ENCODE measurements around the gene GNB1. TPM values are rescaled to one million over a fixed set of nuclear protein-coding genes. Genes with fewer than 3 reads are reported as not detected.
A peak's percentile ranks its signal among the peaks of the same experiment; 100 is the strongest.

GNB1 gene
- total and polyA plus RNA-seq, 9 of the 15 experiments (the other 6 are each of a cell fraction or from before 2014, with no cell fraction given): 34.3 to 388 (median 114) TPM

GRCh38 chr1:1794999-1795398 lies 95.9 kb downstream of the GNB1 start:
- CTCF ChIA-PET (ENCODE audit: low intra/inter-chr PET ratio): no interaction called here
- Histone ChIP-seq H3K27me3 (ENCODE audit: control insufficient read depth in 2 of 2, insufficient read depth in 2 of 2, low read length in 2 of 2) (no peaks in the 10 kb centered on the region), H3K79me2 (ENCODE audit: control insufficient read depth, insufficient read depth, low read length) (no peaks in the 10 kb centered on the region; the same call in 2 of the 3 replicates), H3K9me1 (ENCODE audit: control insufficient read depth, insufficient read depth, low read length) (peaks cover 4% of the 10 kb centered on the region), H2AFZ (ENCODE audit: low read depth, low read length) (no peak overlapping the region), H3K9ac (ENCODE audit: insufficient read depth in 1 of 2, low read depth in 2 of 2, low read length in 2 of 2) (no peak overlapping the region), H4K20me1 (replicated peaks; ENCODE audit: control insufficient read depth, insufficient read depth, low read length) (no peaks in the 10 kb centered on the region), H3K9me3 (replicated peaks; ENCODE audit: control insufficient read depth, insufficient read depth, low read depth, low read length) (no peaks in the 10 kb centered on the region), H3K36me3 (ENCODE audit: control insufficient read depth, insufficient read depth, low read length) (peaks cover 94% of the 10 kb centered on the region), H3K4me3 (no peak overlapping the region), H3K27ac (ENCODE audit: extremely low read depth, low read depth, low read length) (no peak overlapping the region), H3K4me2 (ENCODE audit: insufficient read depth, low read length) (no peak overlapping the region), H3K4me1 (replicated peaks in 1 of 2; ENCODE audit: control insufficient read depth in 2 of 2, insufficient read depth in 2 of 2, low read length in 2 of 2) (peaks cover 0 to 3% of the 10 kb centered on the region in 2 experiments; a peak in 1 of 5 replicates)
- in situ Hi-C loops (cut with MboI) (no loop called here), intact Hi-C loops (cut with micrococcal nuclease) (no loop called here)
- no TSS peak for BruUV-seq (replicated peaks)
- TF ChIP-seq CTCFL (IDR thresholded peaks at IDR 0.05; ENCODE audit: borderline replicate concordance, insufficient read depth, low read depth, low read length, poor library complexity, severe bottlenecking) (peak; percentile 28), ELK3 (CRISPR knock-in tag; IDR thresholded peaks at IDR 0.05) (no peak), POLR2G (IDR thresholded peaks at IDR 0.05; ENCODE audit: low read depth, low read length) (peak; percentile 36; the same call in 1 of the 2 replicates)
- no peak for DNase-seq (ENCODE audit: extremely low read depth in 1 of 4, low spot score in 3 of 4)
- no peak; the same call in 2 of the 3 replicates for ATAC-seq
- no peak for FAIRE-seq
- POLR2A ChIA-PET: interaction anchor here (1.1 to 1.8 kb wide), 2 partner anchors 15 to 37 kb away, joined by 3 to 6 read pairs; no protein-coding TSS in a partner anchor
- 90% methylated on average over 9 of the region's 10 CpGs for WGBS (ENCODE audit: insufficient coverage, low coverage, missing lambda C conversion rate)
